ENCODE results near the gene ABTB2.
A peak's percentile ranks its signal among the peaks of the same experiment; 100 is the strongest.
"Not testable (repeated sequence)": the region's sequence is repeated elsewhere in the genome, so short reads cannot be mapped to it uniquely, and the experiment has no call there.

Gene ABTB2

GRCh38 chr11:34261820-34262219 is 96.0 kb downstream of the ABTB2 start:
- no peak overlapping the region for H3K4me3 Mint-ChIP-seq
- H3K27me3 Mint-ChIP-seq = no peaks in the 10 kb centered on the region
- ATAC-seq = no peak
- DNase-seq = no peak
- no peak overlapping the region for H3K27ac Mint-ChIP-seq
- no peaks in the 10 kb centered on the region for H3K9me3 Mint-ChIP-seq
- peaks cover 19% of the 10 kb centered on the region for H3K4me1 Mint-ChIP-seq

DNA sequence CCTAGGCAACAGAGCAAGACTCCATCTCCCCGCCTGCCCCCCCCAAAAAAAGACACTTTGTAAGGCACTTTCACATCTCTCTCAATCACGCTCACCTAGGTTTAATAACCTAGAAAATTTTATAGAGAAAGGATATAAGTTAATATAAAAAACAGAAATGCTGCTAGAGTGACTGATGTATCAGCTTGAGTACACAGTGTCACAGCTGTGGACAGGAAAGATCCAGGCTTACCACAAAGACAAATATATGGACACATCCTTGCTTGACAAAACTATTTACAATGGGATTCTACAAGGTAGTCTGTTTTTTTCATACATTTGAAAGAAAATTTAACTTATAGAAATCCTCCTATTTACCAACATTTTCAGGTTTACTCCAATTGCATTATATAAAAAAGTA is 96.7 kb downstream of the ABTB2 start:
- peaks cover 12% of the 10 kb centered on the region for H3K4me1 Mint-ChIP-seq
- no peaks in the 10 kb centered on the region for H3K27me3 Mint-ChIP-seq
- H3K27ac Mint-ChIP-seq = no peak overlapping the region
- ATAC-seq (no peak), DNase-seq (no peak)
- no peak overlapping the region for H3K4me3 Mint-ChIP-seq
- no peaks in the 10 kb centered on the region for H3K9me3 Mint-ChIP-seq

GRCh38 chr11:34260072-34260575 is 97.7 kb downstream of the ABTB2 start:
- H3K4me3 Mint-ChIP-seq = no peak overlapping the region
- no peaks in the 10 kb centered on the region for H3K27me3 Mint-ChIP-seq
- no peak for ATAC-seq

DNA sequence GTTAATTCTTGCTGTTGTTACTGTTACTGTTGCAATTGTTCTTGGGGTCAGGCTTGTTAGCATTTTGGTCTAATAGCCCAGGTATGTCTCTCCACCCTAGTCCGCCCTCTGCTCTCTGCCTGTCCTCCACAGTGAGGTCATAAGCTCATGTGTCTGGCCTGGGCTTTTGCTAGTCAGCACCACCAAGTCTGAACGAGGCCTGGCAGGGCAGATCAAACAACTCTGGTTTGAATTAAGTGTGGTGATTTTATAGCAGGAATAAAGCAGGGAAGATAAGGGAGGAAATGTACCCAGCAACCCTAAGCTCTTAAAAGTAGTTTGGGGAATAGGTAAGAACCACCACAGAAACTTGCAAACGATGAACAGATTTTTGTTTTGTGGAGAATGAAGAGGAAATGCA is 98.7 kb downstream of the ABTB2 start:
- Mint-ChIP-seq H3K27ac (no peak overlapping the region), H3K27me3 (no peaks in the 10 kb centered on the region), H3K4me3 (no peak overlapping the region), H3K9me3 (no peaks in the 10 kb centered on the region), H3K4me1 (peaks cover 11% of the 10 kb centered on the region)
- ATAC-seq = no peak
- no peak for DNase-seq

More at GRCh38 chr11:34260072-34260575, 97.7 kb downstream of the ABTB2 start:
- DNase-seq = no peak
- no peak overlapping the region for H3K27ac Mint-ChIP-seq
- H3K4me1 Mint-ChIP-seq = peaks cover 11% of the 10 kb centered on the region
- no peaks in the 10 kb centered on the region for H3K9me3 Mint-ChIP-seq

- no peak overlapping the region for H3K27ac Mint-ChIP-seq
- no peaks in the 10 kb centered on the region for H3K27me3 Mint-ChIP-seq
- no peak for ATAC-seq
- peaks cover 2% of the 10 kb centered on the region for H3K4me1 Mint-ChIP-seq
- no peaks in the 10 kb centered on the region for H3K9me3 Mint-ChIP-seq
- no peak overlapping the region for H3K4me3 Mint-ChIP-seq
- DNase-seq = no peak
Observed at GRCh38 chr11:34256626-34257025, 101.2 kb downstream of the ABTB2 start.

DNA sequence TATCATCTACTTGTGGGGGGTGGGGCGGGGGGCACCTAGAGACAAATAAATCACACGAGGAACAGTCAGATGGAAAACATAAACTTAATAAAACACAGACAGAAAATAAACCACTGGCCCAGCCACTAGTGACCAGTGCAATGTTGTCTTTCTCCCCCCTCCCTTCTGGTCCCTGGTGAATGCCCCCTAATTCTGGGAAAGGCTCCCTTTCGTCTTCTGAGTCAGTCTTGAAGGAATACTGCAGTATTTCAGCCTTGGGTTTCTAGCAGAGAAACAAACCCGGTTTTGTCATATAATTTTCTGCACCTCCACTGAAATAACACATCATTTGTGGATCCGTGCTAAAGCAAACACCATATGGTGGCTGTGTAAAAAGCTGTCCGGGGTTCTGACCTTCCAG is 101.7 kb downstream of the ABTB2 start:
- ATAC-seq = no peak
- Mint-ChIP-seq H3K27ac (no peak overlapping the region), H3K4me3 (no peak overlapping the region), H3K27me3 (no peaks in the 10 kb centered on the region), H3K4me1 (peaks cover 7% of the 10 kb centered on the region), H3K9me3 (no peaks in the 10 kb centered on the region)
- DNase-seq = no peak

DNA sequence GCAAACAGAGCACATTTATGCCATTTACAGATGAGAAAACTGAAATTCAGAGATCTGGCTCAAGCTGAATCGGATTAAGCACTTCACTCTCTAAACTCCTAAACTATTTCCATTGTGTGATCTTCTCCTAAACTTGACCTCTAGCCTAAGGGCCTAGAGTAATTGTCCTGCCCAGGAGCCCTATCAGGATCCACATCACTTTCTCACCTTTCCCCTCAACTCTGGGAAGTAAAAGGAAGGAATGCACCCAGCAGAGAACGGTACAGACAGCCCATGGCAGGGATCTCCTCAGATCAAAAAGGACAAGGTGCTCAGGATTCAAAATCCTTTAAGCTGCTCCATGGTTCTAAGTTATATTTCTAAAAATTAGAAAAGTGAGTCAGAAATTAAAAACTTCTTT is 102.7 kb downstream of the ABTB2 start:
- H3K4me3 Mint-ChIP-seq = no peak overlapping the region
- H3K9me3 Mint-ChIP-seq = no peaks in the 10 kb centered on the region
- peaks cover 17% of the 10 kb centered on the region for H3K4me1 Mint-ChIP-seq
- DNase-seq (no peak), ATAC-seq (no peak)
- no peak overlapping the region for H3K27ac Mint-ChIP-seq
- peaks cover 6% of the 10 kb centered on the region for H3K27me3 Mint-ChIP-seq

- Mint-ChIP-seq H3K4me3 (no peak overlapping the region), H3K27ac (no peak overlapping the region), H3K27me3 (peaks cover 17% of the 10 kb centered on the region), H3K4me1 (peaks cover 28% of the 10 kb centered on the region), H3K9me3 (no peaks in the 10 kb centered on the region)
- ATAC-seq (no peak), DNase-seq (no peak)
Observed at GRCh38 chr11:34254011-34254410, 103.8 kb downstream of the ABTB2 start.

DNA sequence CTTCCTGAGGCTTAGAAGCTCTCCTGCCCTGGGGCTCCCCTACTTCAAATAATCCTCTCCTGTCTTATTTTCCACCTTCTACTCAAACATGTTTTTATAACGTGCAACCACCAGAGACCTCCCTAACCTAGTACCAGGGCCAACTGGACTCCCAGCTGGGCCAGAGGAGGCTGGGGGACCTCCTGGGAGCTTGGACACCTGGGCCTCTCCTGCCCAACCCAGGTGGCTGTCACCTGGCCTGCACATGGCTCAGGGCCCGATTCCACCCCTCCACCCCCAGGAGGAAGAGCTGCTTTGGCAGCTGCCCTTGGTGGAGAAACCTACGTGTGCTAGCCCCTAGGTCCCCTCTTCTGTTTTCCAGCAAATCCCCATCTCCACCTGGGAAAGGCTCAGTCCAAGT is 105.2 kb downstream of the ABTB2 start:
- no peak overlapping the region for H3K4me3 Mint-ChIP-seq
- no peak for ATAC-seq
- peaks cover 42% of the 10 kb centered on the region for H3K4me1 Mint-ChIP-seq
- no peaks in the 10 kb centered on the region for H3K9me3 Mint-ChIP-seq
- H3K27ac Mint-ChIP-seq = peak overlapping the region in 1 of 2 donors; percentile 71
- DNase-seq = no peak
- peaks cover 17% of the 10 kb centered on the region for H3K27me3 Mint-ChIP-seq

DNA sequence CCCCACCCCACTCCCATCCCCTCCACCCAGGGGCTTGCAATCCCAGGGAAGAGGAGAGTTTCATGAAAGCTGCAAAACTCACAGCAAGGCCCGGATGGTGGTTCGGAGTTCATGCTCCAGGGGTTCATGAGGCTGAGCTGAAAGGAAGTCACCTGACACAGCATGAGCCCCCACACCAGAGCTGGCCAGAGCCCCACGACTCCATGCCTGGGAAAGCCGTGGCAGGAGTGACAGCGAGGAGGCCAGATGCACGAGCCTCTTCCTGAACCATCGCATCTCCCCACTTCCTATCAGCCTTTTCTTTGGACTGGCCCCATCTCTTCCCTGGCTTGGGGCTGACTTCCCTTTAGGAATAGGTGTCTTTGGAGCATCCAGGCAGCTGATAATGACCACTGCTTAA is 105.8 kb downstream of the ABTB2 start:
- H3K4me3 Mint-ChIP-seq = no peak overlapping the region
- peaks cover 48% of the 10 kb centered on the region for H3K4me1 Mint-ChIP-seq
- ATAC-seq = no peak
- peaks cover 17% of the 10 kb centered on the region for H3K27me3 Mint-ChIP-seq
- DNase-seq = no peak
- no peaks in the 10 kb centered on the region for H3K9me3 Mint-ChIP-seq
- H3K27ac Mint-ChIP-seq = no peak overlapping the region

DNA sequence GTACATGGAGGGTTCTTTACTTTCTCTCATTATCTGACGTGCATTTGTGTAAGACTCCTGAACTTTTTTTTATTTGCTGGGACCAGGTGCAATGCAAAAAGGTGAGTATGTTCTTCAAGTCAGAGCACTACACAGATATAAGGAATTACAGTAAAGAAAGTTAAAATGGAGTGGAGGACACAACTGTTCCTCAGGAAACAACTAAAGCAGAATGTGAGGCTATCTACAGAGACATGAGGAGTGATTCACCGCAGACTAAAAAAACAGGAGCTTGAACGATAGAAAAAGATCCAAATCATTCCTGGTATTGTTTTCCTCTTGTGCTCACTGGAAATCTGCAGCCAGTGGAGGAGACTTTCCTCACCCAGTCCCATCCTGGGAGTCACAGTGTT is 106.2 kb downstream of the ABTB2 start:
- no peaks in the 10 kb centered on the region for H3K9me3 Mint-ChIP-seq
- peak overlapping the region; percentile 32 to 75 for H3K4me3 Mint-ChIP-seq
- peaks cover 17% of the 10 kb centered on the region for H3K27me3 Mint-ChIP-seq
- H3K4me1 Mint-ChIP-seq = peaks cover 52% of the 10 kb centered on the region
- no peak for DNase-seq
- no peak overlapping the region for H3K27ac Mint-ChIP-seq
- no peak for ATAC-seq

DNA sequence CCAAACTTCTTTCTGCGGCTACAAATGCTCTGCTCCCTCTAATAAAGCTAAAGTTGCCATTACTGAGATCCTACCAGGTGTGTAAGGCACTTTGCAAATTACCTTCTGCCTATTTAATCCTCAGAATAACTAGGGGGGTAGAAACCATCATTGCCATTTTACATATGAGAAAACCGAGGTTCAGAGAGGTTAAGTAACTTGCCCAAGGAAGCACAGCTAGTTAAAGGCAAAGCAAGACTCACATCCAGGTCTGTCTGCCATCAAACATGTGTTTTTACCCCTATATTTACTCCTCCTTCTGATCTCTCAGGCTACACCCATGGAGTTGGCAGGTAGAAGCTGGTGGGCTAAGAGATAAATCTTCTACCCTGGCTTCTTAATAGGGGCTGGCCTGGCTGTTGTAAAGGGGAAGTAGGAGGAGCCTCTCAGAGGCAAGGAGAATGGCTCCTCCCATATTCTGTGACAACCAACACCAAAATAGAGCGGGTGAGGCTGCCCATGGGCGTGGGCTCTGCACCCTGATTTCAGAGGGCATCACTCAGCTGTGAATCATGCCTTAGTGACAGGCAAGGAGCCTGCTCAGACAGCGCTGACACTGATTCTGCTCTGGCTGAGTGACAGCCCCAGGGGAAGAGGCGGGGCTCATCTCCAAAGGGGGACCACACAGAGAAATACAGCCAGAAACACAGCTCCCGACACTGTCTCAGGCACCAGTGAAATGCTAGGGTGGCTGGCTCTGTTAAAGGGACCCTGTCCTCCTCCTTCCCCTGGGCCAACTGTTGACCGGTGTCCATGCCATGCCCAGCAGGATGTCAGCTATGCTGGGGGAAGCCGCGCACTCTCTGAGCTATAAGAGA is 106.8 kb downstream of the ABTB2 start:
- DNase-seq (peak; percentile 67 to 76), ATAC-seq (peak; percentile 95)
- Mint-ChIP-seq H3K9me3 (no peaks in the 10 kb centered on the region), H3K4me1 (peaks cover 59% of the 10 kb centered on the region), H3K4me3 (peak overlapping the region; percentile 32 to 75), H3K27ac (peak overlapping the region in 1 of 2 donors; percentile 19), H3K27me3 (peaks cover 17% of the 10 kb centered on the region)

DNA sequence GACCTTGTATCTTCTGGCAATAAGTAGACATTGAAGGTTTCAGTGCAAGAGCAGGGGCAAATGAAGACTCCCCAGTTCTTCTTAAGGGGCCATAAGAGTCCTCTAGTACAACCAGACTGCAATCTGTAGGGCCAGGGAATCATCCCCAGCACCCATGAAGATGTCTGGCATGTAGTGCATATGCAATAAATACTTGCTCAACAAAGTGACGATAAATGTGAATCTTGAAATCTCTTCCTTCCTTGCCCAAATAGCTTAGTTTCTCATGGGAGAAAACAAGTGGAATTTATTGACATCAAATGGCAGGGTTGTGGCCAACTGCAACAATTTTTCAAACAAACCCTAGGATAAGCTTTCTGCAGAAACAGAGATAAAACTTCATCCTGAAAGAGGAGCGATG is 107.6 kb downstream of the ABTB2 start:
- Mint-ChIP-seq H3K27me3 (peaks cover 17% of the 10 kb centered on the region), H3K4me1 (peaks cover 66% of the 10 kb centered on the region), H3K27ac (no peak overlapping the region), H3K4me3 (no peak overlapping the region), H3K9me3 (no peaks in the 10 kb centered on the region)
- DNase-seq (no peak), ATAC-seq (no peak)

DNA sequence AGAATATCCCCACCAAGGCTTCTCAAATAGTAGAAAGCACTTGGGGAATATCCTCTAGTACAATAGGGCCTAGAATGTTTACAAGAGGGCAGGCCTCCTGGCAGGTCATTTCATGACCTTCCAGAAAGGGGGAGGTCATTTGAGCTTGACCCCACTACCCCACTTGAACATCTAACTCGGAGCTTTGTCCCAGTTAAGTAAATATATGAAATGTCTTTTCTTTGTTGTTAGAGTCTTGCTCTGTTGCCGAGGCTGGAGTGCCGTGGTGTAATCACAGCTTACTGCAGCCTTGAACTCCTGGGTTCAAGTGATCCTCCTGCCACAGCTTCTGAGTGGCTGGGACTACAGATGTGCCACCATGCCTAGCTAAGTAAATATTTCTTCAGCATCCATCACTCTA is 108.4 kb downstream of the ABTB2 start:
- Mint-ChIP-seq H3K4me1 (peaks cover 74% of the 10 kb centered on the region), H3K9me3 (no peaks in the 10 kb centered on the region), H3K27ac (no peak overlapping the region), H3K27me3 (peaks cover 17% of the 10 kb centered on the region), H3K4me3 (no peak overlapping the region)
- no peak for DNase-seq
- no peak for ATAC-seq

GRCh38 chr11:34246511-34246910 is 111.3 kb downstream of the ABTB2 start:
- peak overlapping the region in 1 of 2 donors; percentile 93 for H3K27ac Mint-ChIP-seq
- peaks cover 100% of the 10 kb centered on the region for H3K4me1 Mint-ChIP-seq
- not testable (repeated sequence) for DNase-seq, H3K9me3 Mint-ChIP-seq, H3K4me3 Mint-ChIP-seq, ATAC-seq
- peaks cover 17% of the 10 kb centered on the region for H3K27me3 Mint-ChIP-seq

- H3K4me1 Mint-ChIP-seq = peaks cover 100% of the 10 kb centered on the region
- peak overlapping the region; percentile 35 to 43 for H3K4me3 Mint-ChIP-seq
- H3K27ac Mint-ChIP-seq = no peak overlapping the region
- DNase-seq (no peak), ATAC-seq (peak; percentile 43)
- H3K9me3 Mint-ChIP-seq = no peaks in the 10 kb centered on the region
- peaks cover 10% of the 10 kb centered on the region for H3K27me3 Mint-ChIP-seq
Observed at GRCh38 chr11:34245041-34245440, 112.8 kb downstream of the ABTB2 start.
